Heart left ventricle (tissue), 16 donors: Measurements from ENCODE around the gene ZNF669. TPM values are rescaled to one million over a fixed set of nuclear protein-coding genes. Genes with fewer than 3 reads are reported as not detected.
"Not testable (repeated sequence)": the region's sequence is repeated elsewhere in the genome, so short reads cannot be mapped to it uniquely, and the experiment has no call there.

Experiments used
- ATAC-seq, 4 donors: fragments of 200-7000 bp; cut with Tn5 transposase; one replicate each; pipeline ENCODE4 v1.9.1; 2020 to 2022; ENCODE audit warnings: moderate library complexity in 4 of 4, mild to moderate bottlenecking in 3 of 4, moderate number of reproducible peaks in 1 of 4
- DNase-seq, 5 donors: peaks; one replicate each; pipeline ENCODE4 v3.0.0-alpha.2; 2020
- H3K27ac ChIP-seq, 12 donors: fragments of 200-600 bp; sonication (generic) in 4 of 12; one replicate each; pipeline versions ENCODE4 v1.5.0 to v1.8.0; 2016 to 2022; ENCODE audit warnings: mild to moderate bottlenecking in 2 of 12
- H3K27me3 ChIP-seq, 9 donors: fragments of 200-600 bp; sonication (generic) in 2 of 9; one replicate each; pipeline versions ENCODE4 v1.5.1 to v1.8.0; 2016 to 2022; ENCODE audit warnings: mild to moderate bottlenecking in 3 of 9
- H3K36me3 ChIP-seq, 9 donors: fragments of 200-600 bp; sonication (generic) in 2 of 9; one replicate each; pipeline versions ENCODE4 v1.5.0 to v1.8.0; 2018 to 2022; ENCODE audit warnings: mild to moderate bottlenecking in 2 of 9
- H3K4me1 ChIP-seq, 12 donors: fragments of 200-600 bp; sonication (generic) in 4 of 12; one replicate each; pipeline versions ENCODE4 v1.5.0 to v1.8.0; 2016 to 2022; ENCODE audit warnings: mild to moderate bottlenecking in 3 of 12
- H3K4me3 ChIP-seq, 12 donors: fragments of 200-600 bp; sonication (generic) in 4 of 12; one replicate each; pipeline versions ENCODE4 v1.5.0 to v1.8.0; 2017 to 2022; ENCODE audit warnings: mild to moderate bottlenecking in 9 of 12, moderate library complexity in 4 of 12
- H3K9me3 ChIP-seq, 12 donors: fragments of 200-600 bp; sonication (generic) in 4 of 12; one replicate each; pipeline versions ENCODE4 v1.5.0 to v1.8.0; 2016 to 2022; ENCODE audit warnings: mild to moderate bottlenecking in 1 of 12
- CTCF ChIP-seq, 12 donors: fragments of 200-600 bp; sonication (generic) in 4 of 12; IDR thresholded peaks; one replicate each; pipeline versions ENCODE4 v1.5.0 to v1.8.0; 2018 to 2022; ENCODE audit warnings: antibody characterized with exemption in 12 of 12, mild to moderate bottlenecking in 5 of 12
- POLR2A ChIP-seq, 2 donors: fragments of 450-650 bp; IDR thresholded peaks; one replicate each; pipeline ENCODE4 v1.6.1; 2017; ENCODE audit warnings: antibody characterized with exemption in 2 of 2, mild to moderate bottlenecking in 2 of 2, moderate library complexity in 2 of 2
- WGBS, 4 donors: extraction: QIAGEN DNeasy Blood & Tissue Kit in 2 of 4; methylation state at CpG; one replicate each; pipeline versions ENCODE4 v1.1.5 to v1.1.7; 2013 to 2018; 5-methylcytosine and 5-hydroxymethylcytosine counted together
- intact Hi-C, 10 donors: fragments of 100-400 bp; cut with DNase I; formaldehyde crosslinking; loops; one replicate each; pipeline versions ENCODE4 v1.11.1 to v1.14.2; 2022
- long read RNA-seq, 3 donors: library from polyadenylated mRNA; unstranded; transcript quantifications; one replicate each; pipeline ENCODE4 v2.0.0, GENCODE V29; 2020 to 2021
- polyA plus RNA-seq, 2 donors: library from polyadenylated mRNA; stranded (reverse); fragments of 200-250 nt; gene quantifications; one replicate each; pipeline ENCODE4 v1.2.3, GENCODE V29; 2013
- total RNA-seq, 9 donors: library from RNA; depleted of rRNA in 2 of 9; stranded (reverse); fragments of >200 nt in 2 of 9; fragmentation: NEBNext Ultra II Directional in 3 of 9; extraction: Animal tissue kit (Norgen Biotek cat#: 25700) in 3 of 9; gene quantifications; one replicate each; pipeline versions ENCODE4 v1.1.0 to v1.2.4, GENCODE V29; 2016 to 2023
- donor health status: ischemic (EF 13 %, LVEDD 7.1; RV severe dilation, severe dysfunction).
- donor health status: healthy with polysubstance abuse.
- donor health status: DM: no; HTN: yes; CAD: no.
- donor health status: DM: no; HTN: no; CAD: no.
- donor health status: ischemic (EF 25% LVEDD 6.9; RV normal size, moderate dysfunction).
- donor health status: ischemic (EF 25% LVEDD 5.7; RV mildly dilated, moderate dysfunction).
- donor health status: healthy.
- donor health status: DM: yes; HTN: yes; CAD: no.
- donor health status: ischemic (EF 35%, LVEDD 5.7; RV mildly dilated, moderate dysfunction).
- donor health status: nonischemic (EF 11% LVEDD 7.7; RV severe dilation, severe dysfunction).
- donor health status: DM: yes; HTN: yes; CAD: no.
- donor health status: PGD.
- donor health status: ischemic (EF 29% LVEDD 5.4; RV normal size, mild dysfunction).
- donor health status: nonischemic (EF 23%, LVEDD 6.1; RV moderate dilation, normal function).

ZNF669 gene
- 1 to 10 TPM; 1.5 to 5.4 (median 3.2) TPM for total RNA-seq
- 1 to 10 TPM; 2.4 to 3.2 TPM for polyA plus RNA-seq
- long read RNA-seq, donor 1, partial matches to known transcripts = 0 of 2 reads
- long read RNA-seq, donor 1, other reads (novel, unspliced or antisense) = 0 of 2 reads
- long read RNA-seq, donor 2, transcript ZNF669-204 (4 exons, 1,718 nt) = major isoform, 19 of 28 reads
- long read RNA-seq, donor 2, transcript ZNF669-201 (4 exons, 1,951 nt) = minor isoform, 8 of 28 reads
- long read RNA-seq, donor 2, partial matches to known transcripts = 0 of 28 reads
- long read RNA-seq, donor 2, other reads (novel, unspliced or antisense) = 1 of 28 reads
- long read RNA-seq, donor 3, partial matches to known transcripts = 0 of 3 reads
- long read RNA-seq, donor 3, other reads (novel, unspliced or antisense) = 0 of 3 reads

GRCh38 chr1:247103859-247104591, at the start of gene ZNF669:
Gene ZNF669 (minus strand): TSS chr1:247104356. CDS start chr1:247104199, 157 bp downstream.
- H3K27me3 ChIP-seq = no peaks in the 10 kb centered on the region
- ATAC-seq = peak; percentile 100
- peak within 1 kb of the TSS; percentile 48 to 90 (median 79) for H3K27ac ChIP-seq
- TF ChIP-seq CTCF (IDR thresholded peaks at IDR 0.05) (no peak), POLR2A (IDR thresholded peaks at IDR 0.05) (peak in 1 of 2 donors; percentile 77)
- WGBS, 4 donors = 0% methylated on average over 16 to 58 of the region's 58 CpGs
- H3K9me3 ChIP-seq = peaks cover 0 to 43% (median 24%) of the 10 kb centered on the region in 12 donors
- H3K4me1 ChIP-seq = peaks cover 0 to 18% (median 14%) of the 10 kb centered on the region in 12 donors
- peaks cover 0 to 32% (median 27%) of the 10 kb centered on the region in 9 donors for H3K36me3 ChIP-seq
- peak within 1 kb of the TSS; percentile 63 to 97 (median 86) for H3K4me3 ChIP-seq
- peak; percentile 96 to 98 (median 98) for DNase-seq
- intact Hi-C loops = loop anchor here in 3 of 10 donors (2.0 to 10.0 kb wide), 4 partner anchors 25 to 169 kb away; partner anchors contain the start of genes ZNF670 (in 2 of the 3) and AHCTF1 (in 1 of the 3)

DNA sequence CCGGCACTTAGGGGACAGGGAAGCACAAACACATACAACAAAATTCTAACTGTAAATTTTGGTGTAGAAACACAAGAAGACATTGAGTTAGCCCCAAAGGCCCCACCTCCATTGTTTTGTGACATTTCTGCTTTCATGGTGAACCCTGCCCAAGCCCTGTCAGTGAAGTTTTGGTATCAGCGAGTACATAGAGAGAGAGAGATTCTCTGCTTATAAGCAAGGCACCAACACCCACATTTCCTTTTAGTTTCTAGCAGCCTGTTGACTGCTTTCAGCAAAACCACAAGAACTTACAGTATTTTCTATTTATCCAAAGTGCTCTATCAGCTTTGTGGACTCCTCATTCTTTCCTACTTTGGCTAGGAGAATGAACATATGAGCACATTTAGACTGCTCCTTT, 43.6 kb upstream of the ZNF669 start:
- TF ChIP-seq POLR2A (IDR thresholded peaks at IDR 0.05) = no peak
- TF ChIP-seq CTCF (IDR thresholded peaks at IDR 0.05) = no peak
- H3K36me3 ChIP-seq = peaks cover 0 to 20% (median 0%) of the 10 kb centered on the region in 9 donors
- no peak for ATAC-seq
- no peaks in the 10 kb centered on the region for H3K27me3 ChIP-seq
- H3K9me3 ChIP-seq = peaks cover 0 to 97% (median 43%) of the 10 kb centered on the region in 12 donors
- no peak overlapping the region for H3K4me3 ChIP-seq
- no peak overlapping the region for H3K27ac ChIP-seq
- 94 to 100% (median 97%) methylated on average over 2 of the region's 2 CpGs for WGBS, 4 donors
- no peaks in the 10 kb centered on the region for H3K4me1 ChIP-seq
- intact Hi-C loops = no loop called here
- no peak for DNase-seq

DNA sequence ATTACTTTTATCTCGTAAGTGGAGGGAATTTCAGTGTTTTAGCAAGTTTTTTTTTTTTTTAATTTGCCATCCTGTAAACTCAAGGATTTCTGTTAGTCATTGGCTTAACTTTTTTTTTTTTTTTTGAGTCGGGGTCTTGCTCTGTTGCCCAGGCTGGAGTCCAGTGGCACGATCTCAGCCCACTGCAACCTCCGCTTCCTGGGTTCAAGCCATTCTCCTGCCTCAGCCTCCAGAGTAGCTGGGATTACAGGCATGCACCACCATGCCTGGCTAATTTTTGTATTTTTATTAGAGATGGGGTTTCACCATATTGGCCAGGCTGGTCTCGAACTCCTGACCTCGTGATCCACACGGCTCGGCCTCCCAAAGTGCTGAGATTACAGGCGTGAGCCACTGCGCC, 43.0 kb upstream of the ZNF669 start:
- H3K27me3 ChIP-seq, H3K27ac ChIP-seq, intact Hi-C loops, H3K4me3 ChIP-seq, DNase-seq, ATAC-seq, H3K4me1 ChIP-seq: not testable (repeated sequence)
- 94 to 99% (median 98%) methylated on average over 10 of the region's 10 CpGs for WGBS, 4 donors
- Histone ChIP-seq H3K36me3 (peaks cover 0 to 16% (median 0%) of the 10 kb centered on the region in 9 donors), H3K9me3 (peaks cover 0 to 97% (median 37%) of the 10 kb centered on the region in 12 donors)

GRCh38 chr1:247146671-247147070, 42.5 kb upstream of the ZNF669 start:
- intact Hi-C loops = no loop called here
- TF ChIP-seq POLR2A (IDR thresholded peaks at IDR 0.05) (no peak), CTCF (IDR thresholded peaks at IDR 0.05) (peak in 1 of 12 donors; percentile 16)
- peaks cover 0 to 19% (median 0%) of the 10 kb centered on the region in 9 donors for H3K36me3 ChIP-seq
- 95 to 97% (median 97%) methylated on average over 3 of the region's 3 CpGs for WGBS, 4 donors
- H3K27me3 ChIP-seq = no peaks in the 10 kb centered on the region
- H3K4me3 ChIP-seq = no peak overlapping the region
- no peak overlapping the region for H3K27ac ChIP-seq
- DNase-seq (no peak), ATAC-seq (no peak)
- H3K4me1 ChIP-seq = no peaks in the 10 kb centered on the region
- peaks cover 0 to 97% (median 37%) of the 10 kb centered on the region in 12 donors for H3K9me3 ChIP-seq
